ENCODE data around the gene HLF.

HLF gene

DNA sequence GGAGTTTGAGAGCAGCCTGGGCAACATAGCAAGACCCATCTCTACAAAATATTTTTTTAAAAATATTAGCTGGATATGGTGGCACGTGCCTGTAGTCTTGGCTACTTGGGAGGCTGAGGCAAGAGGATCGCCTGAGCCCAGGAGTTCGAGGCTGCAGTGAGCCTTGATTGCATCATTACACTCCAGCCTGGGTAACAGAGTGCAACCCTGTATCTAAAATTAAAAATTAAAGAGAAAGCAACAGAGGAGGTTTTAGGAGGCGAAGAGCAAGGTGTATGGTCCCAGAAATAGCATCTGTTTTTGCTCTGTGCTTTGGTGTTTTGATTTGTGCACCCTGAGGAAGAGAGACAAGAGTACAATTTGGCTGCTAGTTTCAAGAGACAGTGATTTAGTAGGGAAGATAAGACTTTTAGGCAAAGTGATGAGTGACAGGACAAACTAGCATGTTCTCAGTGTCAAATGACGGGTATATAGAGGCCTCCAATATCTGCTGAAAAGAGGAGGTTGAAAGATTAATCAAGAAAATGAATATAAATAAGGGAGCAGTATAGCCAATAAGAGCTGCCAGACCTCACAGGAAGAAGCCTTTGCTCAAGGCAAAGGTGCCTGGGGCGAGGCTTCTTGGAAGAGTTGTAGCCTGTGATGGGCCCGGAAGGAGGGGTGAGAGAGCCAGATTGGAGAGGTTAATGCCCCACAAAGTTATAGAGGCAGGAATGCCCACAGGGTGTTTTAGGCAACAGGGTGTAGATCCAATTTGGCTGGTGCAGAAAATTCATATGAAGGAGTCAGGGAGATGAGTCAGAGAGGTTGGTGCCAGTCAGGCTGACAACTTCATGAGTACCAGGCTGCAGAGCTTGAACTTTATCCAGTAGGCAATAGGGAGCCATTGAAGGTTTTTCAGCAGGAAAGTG, 11.4 kb downstream of the HLF start:
- no peak for DNase-seq

GRCh38 chr17:55278173-55278961, 13.6 kb downstream of the HLF start:
- no peak for DNase-seq

- DNase-seq: no peak
Observed at GRCh38 chr17:55279203-55279602, 14.4 kb downstream of the HLF start.

DNA sequence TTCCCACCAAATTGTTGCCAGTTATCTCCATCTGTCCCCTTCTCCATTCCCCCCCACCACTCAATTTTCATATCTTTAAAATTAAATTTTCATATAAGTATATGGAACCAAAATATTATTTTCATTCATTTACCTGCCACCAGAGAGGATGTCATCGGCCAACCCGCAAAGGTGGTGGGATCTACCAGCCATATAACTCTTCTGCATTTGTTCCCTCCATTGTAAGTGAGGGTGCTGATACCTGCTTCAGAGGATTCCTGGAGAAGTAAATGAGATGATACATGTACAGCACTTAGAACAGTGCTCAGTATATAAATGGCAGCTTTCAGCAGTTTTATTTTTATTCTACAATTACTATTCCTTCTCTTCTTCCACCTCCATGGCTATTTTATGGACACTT, 15.0 kb downstream of the HLF start:
- DNase-seq: no peak

DNA sequence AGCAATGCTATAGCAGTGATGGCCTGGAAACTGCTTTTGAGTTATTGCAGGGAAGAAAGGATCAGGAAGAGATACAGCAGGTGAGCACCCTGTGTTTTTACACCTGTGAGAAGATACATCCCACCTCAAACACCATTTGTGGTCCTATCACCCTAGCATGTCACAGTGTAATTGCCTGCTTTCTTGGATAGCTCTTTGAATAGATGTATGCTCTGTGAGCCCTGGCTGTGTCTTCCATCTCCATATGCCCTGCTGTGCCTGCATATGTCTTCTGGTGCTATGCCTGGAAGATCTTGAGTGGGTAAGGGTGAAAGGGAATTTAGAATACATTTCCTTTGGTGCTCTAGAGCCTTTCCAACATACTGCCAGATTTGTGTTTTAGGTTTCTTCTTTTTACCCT, 15.5 kb downstream of the HLF start:
- no peak for DNase-seq

GRCh38 chr17:55281649-55282378, 17.1 kb downstream of the HLF start:
- DNase-seq: no peak

GRCh38 chr17:55282379-55282702, 17.6 kb downstream of the HLF start:
- DNase-seq: no peak

DNA sequence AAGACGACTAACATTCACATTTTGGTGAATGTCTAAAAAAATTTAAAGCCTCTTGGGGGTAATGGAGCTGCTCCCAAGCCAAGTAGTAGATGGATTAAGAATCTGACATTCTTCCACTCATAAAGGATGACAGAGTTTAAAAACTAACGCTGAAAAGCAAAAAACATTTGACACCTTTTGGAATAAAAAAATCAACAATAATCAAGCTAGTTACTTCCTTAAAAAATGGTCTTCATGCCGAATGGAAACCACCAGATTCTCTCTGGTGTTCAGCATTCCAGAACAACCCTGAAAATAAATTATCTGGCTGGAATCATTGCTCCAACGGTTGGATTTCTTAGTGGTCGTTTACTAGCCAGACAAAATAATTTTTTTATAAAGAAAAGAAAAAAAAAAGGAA, 18.0 kb downstream of the HLF start:
- DNase-seq: no peak

DNA sequence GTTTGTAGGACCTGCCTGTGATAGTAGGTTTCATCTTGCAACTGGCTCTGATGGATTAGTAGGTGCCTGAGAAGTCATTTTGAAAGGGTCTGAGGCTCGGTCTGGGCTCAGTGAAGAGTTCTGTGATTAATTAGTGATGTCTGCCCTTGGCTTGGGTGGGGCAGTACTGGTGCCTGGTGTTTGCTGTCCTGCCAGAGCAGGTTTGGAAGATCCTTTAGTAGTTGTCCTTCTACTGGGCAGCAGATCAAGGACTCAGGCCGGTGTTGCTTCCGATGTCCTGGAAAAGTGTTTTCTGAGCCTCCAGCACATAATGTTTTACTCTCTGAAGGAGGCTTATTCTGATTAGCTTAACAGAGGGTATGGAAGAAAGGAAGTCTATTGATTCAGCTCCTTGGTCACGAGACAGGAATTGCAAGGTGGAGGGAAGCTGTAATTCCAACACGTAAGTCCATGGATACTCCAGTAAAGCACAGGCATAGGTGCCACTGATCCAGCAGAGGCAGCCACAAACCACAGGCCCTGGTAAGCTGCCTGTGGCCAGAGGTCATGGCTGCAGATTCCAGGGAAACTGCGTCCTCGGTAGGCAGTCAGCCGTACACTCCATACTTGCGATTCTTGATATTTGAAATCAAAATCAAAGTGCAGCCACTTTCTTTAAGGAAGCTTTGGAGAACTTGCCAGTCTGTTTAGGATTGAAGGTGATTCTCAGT, 18.7 kb downstream of the HLF start:
- no peak for DNase-seq

DNA sequence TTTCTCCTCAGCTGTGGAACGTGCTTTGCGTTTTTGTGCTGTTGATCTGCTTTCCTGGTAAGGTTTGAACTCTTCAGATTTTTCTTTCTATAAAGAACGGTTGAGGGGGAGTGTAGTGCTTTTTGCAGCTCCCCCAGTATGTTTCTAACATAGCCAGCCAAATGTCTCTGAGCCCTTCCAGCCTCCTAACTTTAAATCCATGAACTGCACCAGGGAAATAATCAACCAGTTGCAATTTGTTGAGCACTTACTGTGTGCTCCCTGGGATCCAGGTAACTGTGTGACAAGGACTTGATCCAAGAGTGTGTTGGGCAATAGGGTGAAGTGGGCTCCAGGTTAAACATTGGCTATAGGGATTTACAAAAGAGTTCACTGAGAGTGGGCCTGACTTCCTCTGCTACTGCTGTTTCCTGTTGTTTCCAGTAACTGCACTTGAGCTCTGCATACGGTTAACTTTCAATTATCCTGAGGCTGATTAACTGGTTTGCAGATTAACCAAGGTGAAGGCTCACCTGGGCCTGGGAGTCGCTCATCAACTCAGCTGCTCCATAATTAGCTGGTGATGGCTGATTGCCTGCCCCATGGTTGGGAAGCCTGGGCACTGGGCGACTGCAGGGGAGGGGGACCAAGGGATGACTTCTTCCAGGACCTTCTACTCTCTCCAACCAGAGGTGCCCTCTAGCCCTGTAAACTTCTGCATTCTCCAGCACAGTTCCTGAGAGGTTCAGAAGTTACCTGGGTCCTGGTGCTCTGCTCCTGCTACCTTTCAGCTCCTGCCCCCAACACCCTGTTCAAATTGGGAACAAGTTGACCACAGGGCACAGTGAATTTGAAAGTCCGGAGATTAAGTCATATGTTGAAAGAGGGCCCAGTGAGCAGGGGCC, 19.5 kb downstream of the HLF start:
- DNase-seq: no peak

DNA sequence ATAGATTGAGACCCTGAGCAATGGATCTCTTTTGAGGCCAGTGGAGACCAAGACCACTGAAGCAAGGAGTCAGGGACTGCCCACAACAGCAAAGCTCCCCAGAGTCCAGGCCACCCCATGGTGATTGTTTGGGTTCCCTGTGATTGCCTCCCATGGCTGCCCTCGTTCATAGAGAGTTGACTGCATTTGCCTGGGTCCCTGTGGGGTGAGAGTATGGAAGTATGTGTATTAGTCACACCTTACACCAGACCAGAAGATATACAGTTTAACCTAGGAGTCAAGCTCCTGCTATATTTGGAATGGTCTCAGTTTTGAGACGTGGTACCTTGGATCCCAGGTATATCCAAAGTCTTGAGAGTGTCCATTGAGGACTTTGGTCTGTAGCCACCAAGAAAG, 20.2 kb downstream of the HLF start:
- no peak for DNase-seq

DNA sequence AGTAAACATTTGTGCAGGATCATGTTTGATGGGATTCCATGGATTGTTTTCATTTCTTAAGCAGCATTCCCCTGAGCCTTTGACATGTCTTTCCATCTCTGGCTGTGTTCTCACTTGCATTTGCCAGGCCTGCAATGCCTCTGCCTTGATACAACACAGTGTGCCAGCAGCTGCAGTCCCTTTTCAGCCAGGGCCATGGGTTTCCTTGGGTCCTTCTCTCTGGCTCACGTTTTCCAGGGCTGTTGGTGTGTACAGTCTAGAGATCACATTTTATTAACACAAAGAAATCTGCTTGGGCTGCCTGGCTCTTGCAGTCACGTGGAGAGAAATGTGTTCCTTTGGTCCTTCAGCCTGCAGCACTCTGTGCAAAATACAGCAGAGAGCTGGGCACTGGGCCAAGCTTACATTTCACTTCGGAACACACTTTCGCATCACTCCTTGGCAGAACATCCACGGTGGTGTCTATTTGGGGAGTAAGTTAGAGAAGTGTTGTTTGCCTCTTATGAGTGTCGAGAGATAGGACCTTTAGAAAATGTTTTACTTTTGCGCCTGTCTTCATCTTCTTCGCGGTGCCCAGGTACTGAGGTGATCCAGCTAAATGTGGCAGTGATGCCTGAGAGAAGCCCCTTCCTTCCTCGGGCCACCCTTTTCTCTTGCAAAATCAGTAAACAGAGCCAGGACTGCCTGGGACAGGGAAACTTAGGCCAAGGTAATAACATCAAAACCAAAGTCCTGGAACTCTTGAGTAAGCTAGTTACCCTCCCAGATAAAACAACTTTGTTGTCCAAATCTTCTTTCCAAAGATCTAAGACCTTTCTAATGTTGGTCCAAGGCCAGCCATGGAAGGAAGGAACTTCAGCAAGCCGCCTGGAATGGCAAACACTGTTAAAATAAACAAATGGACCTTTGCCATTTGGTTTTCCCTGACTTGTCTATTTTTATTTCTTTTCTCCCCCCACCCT, 20.9 kb downstream of the HLF start:
- no peak for DNase-seq

DNA sequence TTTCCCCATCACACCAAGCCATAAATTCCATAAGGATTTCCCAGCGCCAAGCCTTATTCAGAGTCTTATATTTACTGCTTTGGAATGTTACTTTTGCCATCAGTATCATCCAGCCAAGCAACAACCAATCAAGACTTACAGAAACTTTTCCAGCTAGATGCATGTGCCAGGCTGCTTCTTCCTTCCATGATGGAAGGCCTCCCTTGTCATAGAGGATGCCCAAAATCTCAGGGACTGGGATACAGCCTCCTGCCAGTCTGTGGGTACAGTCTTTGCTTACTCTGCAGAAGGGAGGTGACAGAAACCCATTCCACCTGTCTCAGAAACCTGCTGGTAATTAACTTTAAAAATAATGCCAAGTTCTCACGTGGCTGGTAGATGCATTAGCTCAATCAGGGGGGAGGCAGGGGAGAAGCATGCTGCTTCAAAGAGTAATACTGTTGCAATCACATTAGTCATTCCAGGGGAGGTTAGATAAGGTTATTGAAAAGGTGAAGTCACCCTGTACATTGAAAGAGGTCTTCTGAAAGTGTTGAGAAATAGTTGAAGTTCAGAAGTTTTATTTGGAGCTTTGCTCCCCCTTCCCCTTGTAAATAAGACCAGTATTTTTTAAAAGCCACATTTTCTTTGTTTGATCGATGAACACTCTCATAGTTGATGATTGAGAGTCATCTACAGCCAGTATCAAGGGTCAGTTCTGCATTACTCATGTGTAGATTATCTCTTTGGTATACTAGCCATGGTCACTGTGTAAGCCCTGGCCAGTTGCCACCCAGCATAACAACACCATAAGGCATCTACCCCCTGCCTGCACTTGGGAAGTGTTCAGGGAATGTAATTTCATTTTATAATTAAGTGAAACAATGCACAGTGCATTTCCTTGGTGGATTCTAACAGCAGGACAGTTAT, 22.2 kb downstream of the HLF start:
- DNase-seq: no peak

GRCh38 chr17:55288356-55289105, 23.8 kb downstream of the HLF start:
- no peak for DNase-seq

- DNase-seq: no peak
Observed at GRCh38 chr17:55289106-55289446, 24.3 kb downstream of the HLF start.

GRCh38 chr17:55289978-55290377, 25.2 kb downstream of the HLF start:
- no peak for DNase-seq

GRCh38 chr17:55290492-55291113, 25.8 kb downstream of the HLF start:
- DNase-seq: no peak

GRCh38 chr17:55291114-55291507, 26.4 kb downstream of the HLF start:
- no peak for DNase-seq
